PFSK-1 (cell line): ENCODE data around the gene STEAP2.

Experiments used
- FOXP2 ChIP-seq: optimal IDR thresholded peaks from 2 replicates; pipeline ENCODE3; 2011; ENCODE audit warnings: borderline replicate concordance, control low read depth, inconsistent platforms; ENCODE audit not compliant: insufficient read depth; ENCODE audit errors: extremely low read length, extremely low read depth
- POLR2AphosphoS5 ChIP-seq: IDR thresholded peaks from 2 replicates; pipeline ENCODE4 v1.6.1; 2012; ENCODE audit warnings: low read depth, mild to moderate bottlenecking, control low read depth, low read length, moderate library complexity
- SIN3A ChIP-seq: IDR thresholded peaks from 2 replicates; pipeline ENCODE4 v1.6.1; 2012; ENCODE audit warnings: mild to moderate bottlenecking, low read length, moderate library complexity, borderline replicate concordance; ENCODE audit not compliant: insufficient read depth
- TAF1 ChIP-seq: IDR thresholded peaks from 2 replicates; pipeline ENCODE4 v1.6.1; 2012; ENCODE audit warnings: low read length, control low read depth, borderline replicate concordance; ENCODE audit not compliant: insufficient read depth
- TF ChIP-seq, protein P1 (sequence below), 2 experiments: IDR thresholded peaks; 2 replicates each; pipeline versions ENCODE4 v1.6.1 to v1.8.0; 2011 to 2012; ENCODE audit warnings: low read depth in 2 of 2, low read length in 2 of 2, control low read depth in 1 of 2, inconsistent platforms in 1 of 2, mild to moderate bottlenecking in 1 of 2, moderate library complexity in 1 of 2; ENCODE audit not compliant: insufficient read depth in 1 of 2

Gene STEAP2

DNA sequence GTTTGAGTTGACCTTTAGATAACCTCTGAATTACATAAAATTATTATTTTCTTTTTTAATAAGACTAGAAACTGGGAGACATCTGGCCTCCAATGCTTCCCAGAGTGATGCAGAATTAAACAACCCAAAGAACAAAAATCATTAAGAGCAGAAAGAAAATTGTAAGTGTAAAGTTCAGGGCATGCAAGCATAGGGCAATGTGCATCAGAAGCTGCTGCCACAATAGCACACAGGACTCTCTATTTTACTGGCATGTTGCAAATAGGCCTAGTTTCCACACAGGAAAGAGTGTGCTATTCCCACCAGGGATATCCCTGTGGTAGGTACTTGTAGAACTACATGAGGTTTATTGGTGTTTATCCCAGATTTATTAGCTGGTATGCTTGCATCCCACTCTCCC is 20.5 kb upstream of the STEAP2 start:
- TF ChIP-seq SIN3A: no peak

DNA sequence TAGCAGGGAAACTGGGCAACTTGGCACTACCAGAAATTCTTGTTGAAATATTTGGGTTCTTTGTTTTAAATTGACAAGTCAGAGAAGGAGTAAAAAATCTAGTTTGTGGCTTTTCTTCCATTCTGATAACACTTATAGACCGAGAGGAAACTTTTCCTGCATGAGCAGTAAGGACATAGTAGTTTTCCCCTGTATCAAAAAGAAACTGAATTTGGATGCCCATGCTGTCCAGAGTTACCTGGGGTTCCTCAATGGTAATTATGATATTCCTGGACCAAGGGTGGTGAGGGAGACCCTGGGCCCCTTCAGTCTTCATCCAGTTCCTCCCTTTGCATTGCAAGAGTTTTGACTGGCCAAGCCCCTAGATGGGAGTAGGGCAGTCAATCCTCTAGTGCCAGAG is 19.9 kb upstream of the STEAP2 start:
- no peak for TF ChIP-seq FOXP2
- TF ChIP-seq, protein P1, sequence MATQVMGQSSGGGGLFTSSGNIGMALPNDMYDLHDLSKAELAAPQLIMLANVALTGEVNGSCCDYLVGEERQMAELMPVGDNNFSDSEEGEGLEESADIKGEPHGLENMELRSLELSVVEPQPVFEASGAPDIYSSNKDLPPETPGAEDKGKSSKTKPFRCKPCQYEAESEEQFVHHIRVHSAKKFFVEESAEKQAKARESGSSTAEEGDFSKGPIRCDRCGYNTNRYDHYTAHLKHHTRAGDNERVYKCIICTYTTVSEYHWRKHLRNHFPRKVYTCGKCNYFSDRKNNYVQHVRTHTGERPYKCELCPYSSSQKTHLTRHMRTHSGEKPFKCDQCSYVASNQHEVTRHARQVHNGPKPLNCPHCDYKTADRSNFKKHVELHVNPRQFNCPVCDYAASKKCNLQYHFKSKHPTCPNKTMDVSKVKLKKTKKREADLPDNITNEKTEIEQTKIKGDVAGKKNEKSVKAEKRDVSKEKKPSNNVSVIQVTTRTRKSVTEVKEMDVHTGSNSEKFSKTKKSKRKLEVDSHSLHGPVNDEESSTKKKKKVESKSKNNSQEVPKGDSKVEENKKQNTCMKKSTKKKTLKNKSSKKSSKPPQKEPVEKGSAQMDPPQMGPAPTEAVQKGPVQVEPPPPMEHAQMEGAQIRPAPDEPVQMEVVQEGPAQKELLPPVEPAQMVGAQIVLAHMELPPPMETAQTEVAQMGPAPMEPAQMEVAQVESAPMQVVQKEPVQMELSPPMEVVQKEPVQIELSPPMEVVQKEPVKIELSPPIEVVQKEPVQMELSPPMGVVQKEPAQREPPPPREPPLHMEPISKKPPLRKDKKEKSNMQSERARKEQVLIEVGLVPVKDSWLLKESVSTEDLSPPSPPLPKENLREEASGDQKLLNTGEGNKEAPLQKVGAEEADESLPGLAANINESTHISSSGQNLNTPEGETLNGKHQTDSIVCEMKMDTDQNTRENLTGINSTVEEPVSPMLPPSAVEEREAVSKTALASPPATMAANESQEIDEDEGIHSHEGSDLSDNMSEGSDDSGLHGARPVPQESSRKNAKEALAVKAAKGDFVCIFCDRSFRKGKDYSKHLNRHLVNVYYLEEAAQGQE (IDR thresholded peaks at IDR 0.05; ENCODE audit: insufficient read depth in 1 of 2, low read depth in 2 of 2, low read length in 2 of 2): no peak
- TF ChIP-seq SIN3A: no peak
- TF ChIP-seq POLR2AphosphoS5: no peak
- TF ChIP-seq TAF1: no peak

DNA sequence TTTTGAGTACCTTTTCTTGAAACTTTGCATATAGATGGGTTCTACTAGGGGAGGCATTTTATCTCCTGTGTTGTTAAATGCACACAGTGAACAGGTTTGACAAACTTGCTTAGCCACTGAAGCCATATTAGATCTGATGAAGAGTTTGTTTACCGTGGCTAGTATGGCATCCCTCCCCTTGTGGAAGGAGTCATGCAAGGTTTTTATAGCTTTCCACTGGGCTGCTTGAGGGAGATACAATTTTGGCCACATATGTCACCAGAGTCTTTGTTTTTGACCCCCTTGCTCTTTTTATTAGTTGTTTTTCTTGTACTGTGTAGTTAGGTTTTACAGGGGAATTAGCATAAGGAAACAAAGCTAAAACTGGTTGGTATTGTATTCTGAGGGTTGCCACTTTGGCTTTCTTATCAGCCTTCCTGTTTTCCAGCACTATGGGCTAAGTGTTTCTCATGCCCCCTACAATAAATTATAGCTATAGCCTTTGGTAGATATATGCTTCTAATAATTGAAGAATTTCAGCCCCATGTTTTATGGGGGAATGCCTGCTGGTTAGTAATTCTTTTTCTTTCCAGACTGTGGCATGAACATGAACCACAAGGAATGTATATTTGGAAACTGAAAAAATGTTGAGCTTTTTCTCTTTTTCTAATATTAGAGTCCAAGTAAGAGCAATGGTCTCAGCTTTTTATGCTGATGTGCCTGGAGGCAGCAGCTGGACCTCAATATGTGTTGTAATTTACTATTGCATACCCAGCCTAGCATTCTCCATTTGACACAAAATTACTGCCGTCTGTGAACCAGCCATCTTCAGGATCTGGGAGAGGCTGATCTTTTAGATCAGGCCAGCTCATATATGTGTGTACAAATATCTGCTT is 18.4 kb upstream of the STEAP2 start:
- TF ChIP-seq FOXP2: no peak
- TF ChIP-seq TAF1: no peak
- no peak for TF ChIP-seq SIN3A
- TF ChIP-seq, protein P1 (IDR thresholded peaks at IDR 0.05; ENCODE audit: insufficient read depth in 1 of 2, low read depth in 2 of 2, low read length in 2 of 2): no peak
- TF ChIP-seq POLR2AphosphoS5: no peak

DNA sequence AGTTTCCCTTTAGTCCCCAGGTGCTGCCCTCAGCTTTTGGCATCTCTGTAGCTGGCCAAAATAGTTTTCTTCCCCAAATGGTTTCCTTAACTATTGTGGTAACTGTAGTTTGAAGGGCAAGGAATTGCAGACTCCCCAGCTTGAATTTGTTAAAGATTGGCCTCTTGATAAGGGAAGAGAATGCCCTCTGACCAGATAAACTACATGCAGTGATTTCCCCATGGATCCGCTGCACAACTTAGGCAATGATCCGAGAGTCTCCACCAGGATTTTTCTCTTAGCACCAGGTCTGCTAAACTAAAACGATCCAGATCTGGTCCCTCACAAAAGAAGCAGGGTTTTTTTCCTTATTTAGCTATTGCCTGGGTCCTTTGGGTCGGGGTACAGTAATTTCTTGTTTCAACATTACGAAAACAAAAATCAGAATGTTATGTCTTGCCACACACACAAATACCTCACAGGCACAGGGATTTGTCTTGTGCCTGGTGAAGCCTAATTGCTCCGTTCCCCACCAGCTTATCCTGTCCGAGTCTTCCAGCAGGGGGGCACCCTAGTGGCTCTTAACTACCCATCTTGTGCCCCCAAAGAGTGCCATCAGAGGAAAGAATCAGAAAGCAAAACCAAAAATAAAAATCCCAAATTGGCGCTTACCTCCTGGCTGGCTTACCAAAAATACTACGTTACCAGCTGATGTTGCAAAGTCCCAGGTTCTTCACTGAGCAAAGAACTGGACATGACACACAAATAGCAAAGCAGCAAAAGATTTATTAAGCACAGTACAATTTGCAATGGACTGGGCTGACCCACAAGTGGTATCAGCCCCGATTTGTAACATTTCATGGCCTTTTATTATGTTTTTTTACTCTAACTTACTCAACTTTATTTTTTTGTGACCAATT is 16.4 kb upstream of the STEAP2 start:
- no peak for TF ChIP-seq POLR2AphosphoS5
- TF ChIP-seq, protein P1 (IDR thresholded peaks at IDR 0.05; ENCODE audit: insufficient read depth in 1 of 2, low read depth in 2 of 2, low read length in 2 of 2): no peak
- no peak for TF ChIP-seq FOXP2
- no peak for TF ChIP-seq SIN3A
- TF ChIP-seq TAF1: no peak

DNA sequence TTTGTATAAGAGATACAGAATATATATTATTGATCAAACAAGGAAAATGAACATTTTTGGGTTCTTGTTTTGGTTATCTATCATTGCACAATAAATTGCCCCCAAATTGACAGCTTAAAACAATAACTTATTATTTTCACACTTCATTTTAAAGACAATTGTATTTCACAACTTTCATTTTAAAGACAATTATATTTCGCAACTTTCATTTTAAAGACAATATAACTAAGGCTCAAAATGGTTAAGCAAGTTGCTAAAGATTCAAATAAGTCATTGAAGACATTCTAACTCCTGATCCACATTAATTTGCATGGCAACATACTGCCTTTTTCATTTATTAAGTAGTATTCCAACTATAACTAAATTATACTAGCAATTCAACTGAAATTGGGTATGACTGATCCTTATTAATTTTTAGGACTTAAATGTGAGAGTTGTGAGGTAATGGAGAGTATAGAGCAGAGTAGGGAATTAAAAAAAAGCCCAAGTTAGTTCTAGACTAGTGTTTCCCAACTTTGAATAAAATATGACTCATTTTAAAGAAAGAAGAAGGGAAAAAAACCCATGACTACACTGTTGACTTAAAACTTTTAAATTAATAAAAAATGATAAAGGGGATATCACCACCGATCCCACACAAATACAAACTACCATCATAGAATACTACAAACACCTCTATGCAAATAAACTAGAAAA is 9.9 kb upstream of the STEAP2 start:
- TF ChIP-seq, protein P1 (IDR thresholded peaks at IDR 0.05; ENCODE audit: insufficient read depth in 1 of 2, low read depth in 2 of 2, low read length in 2 of 2): no peak
- TF ChIP-seq SIN3A: no peak
- TF ChIP-seq POLR2AphosphoS5: no peak
- TF ChIP-seq FOXP2: no peak
- no peak for TF ChIP-seq TAF1
